Heart right ventricle (tissue), 16 donors: ENCODE data around the gene GRAMD2B. TPM values are rescaled to one million over a fixed set of nuclear protein-coding genes. Genes with fewer than 3 reads are reported as not detected.

ENCODE experiments used
- ATAC-seq, 8 donors: fragments of 200-7000 bp; cut with Tn5 transposase; one replicate each; pipeline ENCODE4 v1.9.1; 2020; ENCODE audit warnings: mild to moderate bottlenecking in 8 of 8, moderate library complexity in 8 of 8, moderate number of reproducible peaks in 1 of 8
- DNase-seq, 2 donors: peaks; one replicate each; pipeline ENCODE4 v3.0.0-alpha.2; 2020
- H3K27ac ChIP-seq, 10 donors: fragments of 200-600 bp; sonication (generic) in 2 of 10; one replicate each; pipeline versions ENCODE4 v1.5.0 to v1.8.0; 2020 to 2022; ENCODE audit warnings: mild to moderate bottlenecking in 3 of 10
- H3K27me3 ChIP-seq, 7 donors: fragments of 200-600 bp; one replicate each; pipeline ENCODE4 v1.8.0; 2021 to 2022; ENCODE audit warnings: mild to moderate bottlenecking in 2 of 7
- H3K36me3 ChIP-seq, 9 donors: fragments of 200-600 bp; sonication (generic) in 1 of 9; one replicate each; pipeline versions ENCODE4 v1.5.0 to v1.8.0; 2020 to 2022; ENCODE audit warnings: mild to moderate bottlenecking in 2 of 9
- H3K4me1 ChIP-seq, 9 donors: fragments of 200-600 bp; sonication (generic) in 1 of 9; one replicate each; pipeline versions ENCODE4 v1.5.0 to v1.8.0; 2020 to 2022; ENCODE audit warnings: mild to moderate bottlenecking in 4 of 9
- H3K4me3 ChIP-seq, 10 donors: fragments of 200-600 bp; sonication (generic) in 2 of 10; one replicate each; pipeline versions ENCODE4 v1.5.0 to v1.8.0; 2020 to 2022; ENCODE audit warnings: mild to moderate bottlenecking in 7 of 10, moderate library complexity in 2 of 10
- H3K9me3 ChIP-seq, 11 donors: fragments of 200-600 bp in 10 of 11; sonication (generic) in 2 of 11; one replicate each; pipeline versions ENCODE4 v1.5.0 to v1.8.0; 2013 to 2022; ENCODE audit warnings: mild to moderate bottlenecking in 2 of 11, control low read depth in 1 of 11, moderate library complexity in 1 of 11
- WGBS, 2 donors: extraction: QIAGEN DNeasy Blood & Tissue Kit; methylation state at CpG; one replicate each; pipeline ENCODE4 v1.1.7; 2013; ENCODE audit warnings: inconsistent platforms in 1 of 2; 5-methylcytosine and 5-hydroxymethylcytosine counted together
- intact Hi-C, 10 donors: fragments of 100-400 bp; cut with DNase I; formaldehyde crosslinking; loops; one replicate each; pipeline versions ENCODE4 v1.11.1 to v1.14.2; 2022
- polyA plus RNA-seq, 2 donors: library from polyadenylated mRNA; stranded (reverse); fragments of 200-250 nt; gene quantifications; one replicate each; pipeline ENCODE4 v1.2.3, GENCODE V29; 2013
- total RNA-seq, 10 donors: library from RNA; stranded (reverse); fragmentation: NEBNext Ultra II Directional in 3 of 10; extraction: Animal tissue kit (Norgen Biotek cat#: 25700) in 3 of 10; gene quantifications; one replicate each; pipeline versions ENCODE4 v1.2.1 to v1.2.4, GENCODE V29; 2021 to 2023
- TF ChIP-seq, protein P1 (sequence below), 9 donors: fragments of 200-600 bp; sonication (generic) in 2 of 9; IDR thresholded peaks; one replicate each; pipeline versions ENCODE4 v1.5.0 to v1.8.0; 2021 to 2022; ENCODE audit warnings: antibody characterized with exemption in 9 of 9, mild to moderate bottlenecking in 5 of 9, moderate library complexity in 1 of 9
- donor health status: Arrhythmogenic right ventricular cardiomyopathy.
- donor health status: ischemic (EF 13 %, LVEDD 7.1; RV severe dilation, severe dysfunction).
- donor health status: healthy with polysubstance abuse.
- donor health status: DM: no; HTN: yes; CAD: no.
- donor health status: DM: no; HTN: no; CAD: no.
- donor health status: ischemic (EF 25% LVEDD 6.9; RV normal size, moderate dysfunction).
- donor health status: ischemic (EF 25% LVEDD 5.7; RV mildly dilated, moderate dysfunction).
- donor health status: healthy.
- donor health status: DM: yes; HTN: yes; CAD: no.
- donor health status: Ischemic cardiomyopathy.
- donor health status: ischemic (EF 35%, LVEDD 5.7; RV mildly dilated, moderate dysfunction).
- donor health status: nonischemic (EF 11% LVEDD 7.7; RV severe dilation, severe dysfunction).
- donor health status: DM: yes; HTN: yes; CAD: no.
- donor health status: PGD.
- donor health status: ischemic (EF 29% LVEDD 5.4; RV normal size, mild dysfunction).
- donor health status: nonischemic (EF 23%, LVEDD 6.1; RV moderate dilation, normal function).

Gene GRAMD2B
- total and polyA plus RNA-seq, 12 donors, result 10.7 to 47.3 (median 33.7) TPM

DNA sequence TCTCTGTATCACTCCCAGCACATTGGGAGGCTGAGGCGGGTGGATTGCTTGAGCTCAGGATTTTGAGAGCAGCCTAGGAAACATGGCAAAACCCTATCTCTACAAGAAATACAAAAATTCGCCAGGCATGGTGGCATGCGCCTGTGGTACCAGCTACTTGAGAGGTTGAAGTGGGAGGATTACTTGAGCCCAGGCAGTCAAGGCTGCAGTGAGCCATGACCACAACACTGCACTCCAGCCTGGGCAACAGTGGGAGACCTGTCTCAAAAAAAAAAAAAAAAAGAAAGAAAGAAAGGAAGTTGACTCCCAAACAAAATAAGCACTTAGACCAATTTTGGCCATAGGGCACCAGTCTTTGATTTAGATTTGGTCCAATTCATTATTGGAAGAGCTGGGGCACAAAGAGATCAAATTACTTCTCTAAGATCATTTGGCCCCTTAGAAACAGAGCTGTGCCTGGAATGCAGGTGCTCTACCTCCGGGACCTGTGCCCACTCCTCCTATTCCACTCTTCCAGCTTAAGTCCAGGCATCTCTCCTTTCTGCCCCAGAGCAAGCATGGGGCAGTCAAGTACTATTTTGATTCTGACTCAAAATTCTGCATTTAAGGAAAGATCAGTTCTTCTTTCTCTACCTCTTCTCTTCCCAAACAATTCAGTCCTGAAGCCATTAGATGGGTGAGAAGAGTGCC, 112.8 kb downstream of the GRAMD2B start:
- Histone ChIP-seq H3K27me3 (no peaks in the 10 kb centered on the region), H3K36me3 (no peaks in the 10 kb centered on the region), H3K4me1 (peaks cover 0 to 19% (median 16%) of the 10 kb centered on the region in 9 donors), H3K9me3 (no peaks in the 10 kb centered on the region), H3K27ac (no peak overlapping the region), H3K4me3 (no peak overlapping the region)
- WGBS, 2 donors, result 96 to 98% methylated on average over 4 of the region's 4 CpGs
- no peak for DNase-seq
- intact Hi-C loops, result loop anchor here in 6 of 10 donors (5.0 to 10.0 kb wide), 5 partner anchors 34 to 184 kb away; partner anchors contain the start of gene GRAMD2B (in 2 of the 6)
- no peak for ATAC-seq
- TF ChIP-seq, protein P1, sequence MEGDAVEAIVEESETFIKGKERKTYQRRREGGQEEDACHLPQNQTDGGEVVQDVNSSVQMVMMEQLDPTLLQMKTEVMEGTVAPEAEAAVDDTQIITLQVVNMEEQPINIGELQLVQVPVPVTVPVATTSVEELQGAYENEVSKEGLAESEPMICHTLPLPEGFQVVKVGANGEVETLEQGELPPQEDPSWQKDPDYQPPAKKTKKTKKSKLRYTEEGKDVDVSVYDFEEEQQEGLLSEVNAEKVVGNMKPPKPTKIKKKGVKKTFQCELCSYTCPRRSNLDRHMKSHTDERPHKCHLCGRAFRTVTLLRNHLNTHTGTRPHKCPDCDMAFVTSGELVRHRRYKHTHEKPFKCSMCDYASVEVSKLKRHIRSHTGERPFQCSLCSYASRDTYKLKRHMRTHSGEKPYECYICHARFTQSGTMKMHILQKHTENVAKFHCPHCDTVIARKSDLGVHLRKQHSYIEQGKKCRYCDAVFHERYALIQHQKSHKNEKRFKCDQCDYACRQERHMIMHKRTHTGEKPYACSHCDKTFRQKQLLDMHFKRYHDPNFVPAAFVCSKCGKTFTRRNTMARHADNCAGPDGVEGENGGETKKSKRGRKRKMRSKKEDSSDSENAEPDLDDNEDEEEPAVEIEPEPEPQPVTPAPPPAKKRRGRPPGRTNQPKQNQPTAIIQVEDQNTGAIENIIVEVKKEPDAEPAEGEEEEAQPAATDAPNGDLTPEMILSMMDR (IDR thresholded peaks at IDR 0.05), result no peak

GRCh38 chr5:126536874-126537273, 113.7 kb downstream of the GRAMD2B start:
- Histone ChIP-seq H3K9me3 (no peaks in the 10 kb centered on the region), H3K4me3 (no peak overlapping the region), H3K27me3 (no peaks in the 10 kb centered on the region), H3K4me1 (peaks cover 0 to 12% (median 9%) of the 10 kb centered on the region in 9 donors), H3K36me3 (no peaks in the 10 kb centered on the region), H3K27ac (no peak overlapping the region)
- TF ChIP-seq, protein P1 (IDR thresholded peaks at IDR 0.05), result no peak
- intact Hi-C loops, result loop anchor here in 6 of 10 donors (5.0 to 10.0 kb wide), 5 partner anchors 35 to 185 kb away; partner anchors contain the start of gene GRAMD2B (in 2 of the 6)
- DNase-seq (no peak), ATAC-seq (peak in 1 of 8 donors; percentile 16)
- 43 to 61% methylated on average over 3 of the region's 3 CpGs for WGBS, 2 donors

DNA sequence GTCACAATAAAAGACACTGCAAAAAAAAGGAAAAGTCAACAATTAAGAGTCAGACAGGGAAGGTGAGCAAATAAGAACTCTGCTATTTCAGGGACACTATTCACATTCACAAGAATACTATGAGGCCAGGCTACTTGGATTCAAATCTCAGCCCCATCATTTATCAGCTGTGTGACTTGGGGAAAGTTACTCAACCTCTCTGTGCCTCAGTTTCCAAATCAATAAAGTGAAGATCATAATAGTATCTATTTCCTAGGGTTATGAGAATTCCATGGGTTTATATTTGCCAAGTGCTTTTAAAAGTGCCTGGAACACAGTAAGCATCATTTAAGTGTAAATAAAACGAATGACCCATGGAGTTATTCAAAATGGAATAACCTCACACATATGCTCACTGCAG, 115.4 kb downstream of the GRAMD2B start:
- TF ChIP-seq, protein P1 (IDR thresholded peaks at IDR 0.05), result no peak
- peaks cover 0 to 7% (median 4%) of the 10 kb centered on the region in 9 donors for H3K4me1 ChIP-seq
- H3K9me3 ChIP-seq, result no peaks in the 10 kb centered on the region
- intact Hi-C loops, result loop anchor here in 9 of 10 donors (2.0 to 10.0 kb wide), 7 partner anchors 36 to 186 kb away; partner anchors contain the start of gene GRAMD2B (in 2 of the 9)
- WGBS, 2 donors, result 71 to 82% methylated on average over 1 of the region's 1 CpG
- H3K27me3 ChIP-seq, result no peaks in the 10 kb centered on the region
- peaks cover 0 to 3% (median 0%) of the 10 kb centered on the region in 9 donors for H3K36me3 ChIP-seq
- no peak for DNase-seq
- ATAC-seq, result no peak
- no peak overlapping the region for H3K4me3 ChIP-seq
- peak overlapping the region in 3 of 10 donors; percentile 7 to 42 (median 36) for H3K27ac ChIP-seq

- TF ChIP-seq, protein P1 (IDR thresholded peaks at IDR 0.05), result no peak
- H3K27me3 ChIP-seq, result no peaks in the 10 kb centered on the region
- intact Hi-C loops, result loop anchor here in 3 of 10 donors (5.0 kb wide), 2 partner anchors 188 to 203 kb away; no protein-coding TSS in a partner anchor
- no peak overlapping the region for H3K4me3 ChIP-seq
- H3K27ac ChIP-seq, result no peak overlapping the region
- 69 to 86% methylated on average over 5 of the region's 5 CpGs for WGBS, 2 donors
- peaks cover 0 to 7% (median 4%) of the 10 kb centered on the region in 9 donors for H3K4me1 ChIP-seq
- H3K36me3 ChIP-seq, result peaks cover 0 to 19% (median 0%) of the 10 kb centered on the region in 9 donors
- no peaks in the 10 kb centered on the region for H3K9me3 ChIP-seq
- DNase-seq, result no peak
- ATAC-seq, result no peak
These were observed 117.4 kb downstream of the GRAMD2B start for GRCh38 chr5:126540631-126541030.
